Karpas-422 (cell line): ENCODE results near the gene APP. TPM values are rescaled to one million over a fixed set of nuclear protein-coding genes. Genes with fewer than 3 reads are reported as not detected.

Experiments used
- DNase-seq: peaks from one replicate; pipeline ENCODE4 v3.0.0-alpha.2; 2015
- H2AFZ ChIP-seq: fragments of 200-600 bp; sonication (generic); 2 replicates; pipeline ENCODE4 v1.6.1; 2014; ENCODE audit warnings: antibody characterized with exemption, low read length, mixed read lengths
- H3K27ac ChIP-seq: fragments of 200-600 bp; sonication (generic); 2 replicates; pipeline ENCODE4 v1.5.1; 2014; ENCODE audit warnings: mild to moderate bottlenecking, low read length, moderate library complexity
- H3K27me3 ChIP-seq: fragments of 200-600 bp; sonication (generic); 2 replicates; pipeline ENCODE4 v1.6.1; 2014; ENCODE audit warnings: low read length, mixed read lengths
- H3K36me3 ChIP-seq: fragments of 200-600 bp; sonication (generic); 2 replicates; pipeline ENCODE4 v1.6.1; 2014; ENCODE audit warnings: low read length, mixed read lengths; ENCODE audit not compliant: insufficient read depth
- H3K4me1 ChIP-seq: fragments of 200-600 bp; sonication (generic); 2 replicates; pipeline ENCODE4 v1.6.1; 2014; ENCODE audit warnings: mild to moderate bottlenecking, low read length, mixed read lengths
- H3K4me2 ChIP-seq: fragments of 200-600 bp; sonication (generic); 2 replicates; pipeline ENCODE4 v1.6.1; 2014; ENCODE audit warnings: low read length, low read depth, mild to moderate bottlenecking; ENCODE audit not compliant: poor library complexity, severe bottlenecking
- H3K4me3 ChIP-seq: fragments of 200-600 bp; sonication (generic); 2 replicates; pipeline ENCODE4 v1.5.1; 2014; ENCODE audit warnings: mild to moderate bottlenecking, antibody characterized with exemption, low read length, mixed read lengths
- H3K79me2 ChIP-seq: fragments of 200-600 bp; sonication (generic); 2 replicates; pipeline ENCODE4 v1.6.1; 2014; ENCODE audit warnings: mild to moderate bottlenecking, low read length, mixed read lengths
- H3K9ac ChIP-seq: fragments of 200-600 bp; sonication (generic); 2 replicates; pipeline ENCODE4 v1.6.0; 2014; ENCODE audit warnings: low read length
- H3K9me2 ChIP-seq: fragments of 200-600 bp; sonication (generic), shearing (Covaris generic); replicated peaks from 2 replicates; pipeline ENCODE4 v1.6.0; 2014; ENCODE audit warnings: mild to moderate bottlenecking, low read length, moderate library complexity; ENCODE audit not compliant: insufficient read depth
- H3K9me3 ChIP-seq: fragments of 300-700, 200-600 bp; sonication (generic); 2 replicates; pipeline ENCODE4 v1.6.1; 2014; ENCODE audit warnings: low read length, mixed read lengths
- H4K20me1 ChIP-seq: fragments of 200-600 bp; sonication (generic); 2 replicates; pipeline ENCODE4 v1.6.1; 2014; ENCODE audit warnings: mild to moderate bottlenecking, antibody characterized with exemption, low read length, low read depth; ENCODE audit not compliant: insufficient read depth
- total RNA-seq: library from RNA; depleted of rRNA; stranded (reverse); fragments of >200 nt; shearing (Covaris generic); gene quantifications from 2 replicates; pipeline ENCODE4 v1.2.3, GENCODE V29; 2014; ENCODE audit warnings: low replicate concordance

APP gene
- total RNA-seq, 1 experiment from 2014 or later, result not detected

GRCh38 chr21:26072666-26073615, 97.6 kb downstream of the APP start:
- H3K4me2 ChIP-seq, result no peak overlapping the region
- no peaks in the 10 kb centered on the region for H4K20me1 ChIP-seq
- H3K9me3 ChIP-seq, result no peaks in the 10 kb centered on the region
- H3K79me2 ChIP-seq, result no peaks in the 10 kb centered on the region
- no peaks in the 10 kb centered on the region for H3K4me1 ChIP-seq
- no peaks in the 10 kb centered on the region for H3K36me3 ChIP-seq
- no peak overlapping the region for H2AFZ ChIP-seq
- H3K27me3 ChIP-seq, result no peaks in the 10 kb centered on the region
- H3K9me2 ChIP-seq, result no peaks in the 10 kb centered on the region
- no peak overlapping the region for H3K9ac ChIP-seq
- H3K27ac ChIP-seq, result no peak overlapping the region
- no peak overlapping the region for H3K4me3 ChIP-seq
- DNase-seq, result no peak

- Histone ChIP-seq H3K79me2 (no peaks in the 10 kb centered on the region), H3K27me3 (no peaks in the 10 kb centered on the region), H3K4me2 (no peak overlapping the region), H4K20me1 (no peaks in the 10 kb centered on the region), H3K27ac (no peak overlapping the region), H3K4me3 (no peak overlapping the region), H3K9me3 (no peaks in the 10 kb centered on the region), H3K36me3 (no peaks in the 10 kb centered on the region), H3K9me2 (no peaks in the 10 kb centered on the region), H3K9ac (no peak overlapping the region), H3K4me1 (no peaks in the 10 kb centered on the region), H2AFZ (no peak overlapping the region)
- DNase-seq, result no peak
These were observed 99.6 kb downstream of the APP start for GRCh38 chr21:26070822-26071425.

- Histone ChIP-seq H3K9ac (no peak overlapping the region), H3K4me2 (no peak overlapping the region), H3K9me2 (no peaks in the 10 kb centered on the region), H3K79me2 (no peaks in the 10 kb centered on the region), H3K4me1 (no peaks in the 10 kb centered on the region), H2AFZ (no peak overlapping the region), H3K27me3 (no peaks in the 10 kb centered on the region), H4K20me1 (no peaks in the 10 kb centered on the region), H3K4me3 (no peak overlapping the region), H3K27ac (no peak overlapping the region), H3K9me3 (no peaks in the 10 kb centered on the region), H3K36me3 (no peaks in the 10 kb centered on the region)
- DNase-seq, result no peak
These were observed 100.4 kb downstream of the APP start for GRCh38 chr21:26070121-26070520.

- H3K9me3 ChIP-seq, result no peaks in the 10 kb centered on the region
- no peak overlapping the region for H3K4me2 ChIP-seq
- no peaks in the 10 kb centered on the region for H3K9me2 ChIP-seq
- no peaks in the 10 kb centered on the region for H4K20me1 ChIP-seq
- H3K36me3 ChIP-seq, result no peaks in the 10 kb centered on the region
- no peaks in the 10 kb centered on the region for H3K4me1 ChIP-seq
- DNase-seq, result no peak
- no peaks in the 10 kb centered on the region for H3K79me2 ChIP-seq
- no peak overlapping the region for H2AFZ ChIP-seq
- no peak overlapping the region for H3K4me3 ChIP-seq
- H3K27ac ChIP-seq, result no peak overlapping the region
- no peak overlapping the region for H3K9ac ChIP-seq
- no peaks in the 10 kb centered on the region for H3K27me3 ChIP-seq
These were observed 101.8 kb downstream of the APP start for GRCh38 chr21:26068776-26069175.

GRCh38 chr21:26067836-26068594, 102.6 kb downstream of the APP start:
- Histone ChIP-seq H3K9me3 (no peaks in the 10 kb centered on the region), H3K27ac (no peak overlapping the region), H3K4me2 (no peak overlapping the region), H3K4me3 (no peak overlapping the region), H2AFZ (no peak overlapping the region), H3K79me2 (no peaks in the 10 kb centered on the region), H3K27me3 (no peaks in the 10 kb centered on the region), H3K36me3 (no peaks in the 10 kb centered on the region), H4K20me1 (no peaks in the 10 kb centered on the region), H3K9ac (no peak overlapping the region), H3K9me2 (no peaks in the 10 kb centered on the region), H3K4me1 (no peaks in the 10 kb centered on the region)
- no peak for DNase-seq

DNA sequence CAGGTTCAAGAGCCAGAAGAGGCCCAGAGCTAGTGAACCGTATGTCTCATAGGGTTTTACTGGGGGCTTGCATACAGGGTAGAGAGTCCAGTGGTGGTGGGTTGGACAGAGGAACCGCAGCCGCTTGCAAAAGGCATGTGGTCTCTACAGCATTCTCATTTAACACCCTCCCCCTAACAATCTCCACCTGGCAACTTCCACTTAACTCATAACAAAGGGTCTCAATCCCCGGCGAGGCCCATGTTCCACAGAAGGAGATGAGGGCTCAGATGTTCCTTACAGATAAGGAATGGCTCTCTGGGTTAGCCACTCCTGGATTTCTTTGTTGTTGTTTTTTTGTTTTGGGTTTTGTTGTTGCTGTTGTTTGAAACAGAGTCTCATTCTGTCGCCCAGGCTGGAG, 106.1 kb downstream of the APP start:
- H3K4me3 ChIP-seq, result no peak overlapping the region
- no peaks in the 10 kb centered on the region for H3K36me3 ChIP-seq
- DNase-seq, result no peak
- no peaks in the 10 kb centered on the region for H3K27me3 ChIP-seq
- no peak overlapping the region for H3K9ac ChIP-seq
- no peak overlapping the region for H3K27ac ChIP-seq
- no peaks in the 10 kb centered on the region for H3K9me2 ChIP-seq
- no peaks in the 10 kb centered on the region for H4K20me1 ChIP-seq
- no peaks in the 10 kb centered on the region for H3K9me3 ChIP-seq
- H3K4me2 ChIP-seq, result no peak overlapping the region
- no peaks in the 10 kb centered on the region for H3K4me1 ChIP-seq
- H3K79me2 ChIP-seq, result no peaks in the 10 kb centered on the region
- no peak overlapping the region for H2AFZ ChIP-seq

DNA sequence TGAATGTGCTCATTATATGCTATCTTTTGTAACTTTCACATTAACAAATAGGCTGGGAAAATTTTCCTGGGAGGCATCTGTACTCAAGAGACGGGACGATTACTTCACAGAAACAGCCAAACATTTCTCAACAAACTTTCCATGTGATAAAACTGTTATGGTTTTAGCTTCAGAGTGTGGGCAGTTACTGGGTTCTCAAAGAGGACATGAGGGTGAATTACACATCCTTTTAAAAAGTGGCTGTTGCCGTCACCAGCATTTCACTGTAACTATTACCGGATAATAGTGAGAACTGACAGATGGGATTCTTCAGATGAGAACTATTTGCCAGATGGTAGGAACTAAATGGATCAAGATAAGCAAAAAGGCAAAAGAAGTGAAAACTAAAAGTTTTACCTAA, 109.1 kb downstream of the APP start:
- no peaks in the 10 kb centered on the region for H3K4me1 ChIP-seq
- no peaks in the 10 kb centered on the region for H3K9me3 ChIP-seq
- H2AFZ ChIP-seq, result no peak overlapping the region
- no peaks in the 10 kb centered on the region for H3K27me3 ChIP-seq
- DNase-seq, result no peak
- no peak overlapping the region for H3K4me2 ChIP-seq
- H3K9ac ChIP-seq, result no peak overlapping the region
- no peaks in the 10 kb centered on the region for H3K79me2 ChIP-seq
- H4K20me1 ChIP-seq, result no peaks in the 10 kb centered on the region
- no peaks in the 10 kb centered on the region for H3K36me3 ChIP-seq
- no peaks in the 10 kb centered on the region for H3K9me2 ChIP-seq
- H3K27ac ChIP-seq, result no peak overlapping the region
- H3K4me3 ChIP-seq, result no peak overlapping the region
